BE2C (cell line): ENCODE measurements around the gene MSANTD1.

Experiments used
- DNase-seq: peaks from one replicate; pipeline ENCODE4 v3.0.0-alpha.2; 2020
- H3K27me3 ChIP-seq: fragments of 250-450 bp; sonication (Bioruptor Pico); 2 replicates; pipeline ENCODE4 v1.5.1; 2020; ENCODE audit warnings: mild to moderate bottlenecking
- H3K36me3 ChIP-seq: fragments of 250-450 bp; sonication (Bioruptor Pico); 2 replicates; pipeline ENCODE4 v1.5.1; 2020; ENCODE audit warnings: mild to moderate bottlenecking
- H3K4me1 ChIP-seq: fragments of 250-450 bp; sonication (Bioruptor Pico); 2 replicates; pipeline ENCODE4 v1.5.1; 2020
- H3K4me3 ChIP-seq: 2 replicates; pipeline ENCODE4 v1.5.1; 2011; ENCODE audit warnings: low read depth, low read length
- H3K9me3 ChIP-seq: fragments of 250-450 bp; sonication (Bioruptor Pico); 2 replicates; pipeline ENCODE4 v1.5.1; 2020
- TF ChIP-seq, protein P1 (sequence below): IDR thresholded peaks from 2 replicates; pipeline ENCODE4 v1.5.1; 2012; ENCODE audit warnings: mild to moderate bottlenecking, low read depth, low read length

The MSANTD1 gene

DNA sequence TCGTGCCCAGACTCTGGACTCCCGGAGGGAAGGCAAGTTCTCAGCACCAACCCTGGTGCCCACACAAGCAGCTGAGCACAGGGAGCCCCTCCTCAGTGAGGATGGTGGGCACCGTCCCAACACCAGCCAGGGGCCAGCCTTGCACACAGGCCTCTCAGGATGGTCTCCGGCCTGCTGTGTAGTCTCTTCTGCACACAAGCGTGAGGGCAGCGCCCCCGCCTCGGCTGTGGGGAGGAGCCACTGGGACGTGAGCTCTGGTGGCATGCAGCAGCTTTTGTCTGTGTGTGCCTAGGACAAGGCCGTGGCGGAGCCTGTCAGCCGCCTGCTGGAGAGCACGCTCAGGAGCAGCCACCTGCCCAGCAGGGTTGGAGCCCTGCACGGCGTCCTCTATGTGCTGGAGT lies 16.1 kb upstream of the MSANTD1 start:
- H3K36me3 ChIP-seq = peaks cover 53% of the 10 kb centered on the region

DNA sequence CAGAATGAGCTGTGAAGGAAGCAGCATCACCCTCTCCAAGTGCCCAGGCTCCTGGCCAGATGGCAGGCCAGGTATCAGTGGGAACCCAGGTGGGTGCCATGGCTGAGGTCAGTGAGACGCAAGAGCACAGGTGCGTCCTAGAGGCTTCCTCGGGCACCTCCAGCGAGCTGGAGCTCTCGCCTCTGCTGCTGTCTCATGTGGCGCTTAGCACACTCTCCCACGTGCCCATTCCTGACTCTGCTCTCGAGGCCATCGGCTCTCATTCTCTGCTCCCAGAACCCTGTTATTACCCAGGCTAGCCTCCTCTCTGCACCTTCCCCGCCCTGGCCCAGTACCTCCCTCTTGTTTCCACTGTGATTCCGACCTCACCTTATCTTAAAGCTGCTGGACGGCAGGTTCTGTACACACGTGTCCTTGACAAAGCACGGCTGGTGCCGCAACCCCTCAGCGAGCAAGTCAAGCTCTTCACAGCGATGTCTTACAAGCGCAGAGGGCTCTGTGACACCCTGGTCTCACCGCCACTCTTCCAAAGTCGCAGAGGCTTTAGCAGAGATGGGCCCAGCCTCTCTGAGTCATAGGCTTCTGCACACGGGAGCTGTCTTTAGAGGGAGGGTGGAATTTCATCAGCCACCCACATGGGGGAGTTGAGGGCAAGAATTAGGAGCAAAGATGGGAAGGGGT lies 15.4 kb upstream of the MSANTD1 start:
- TF ChIP-seq, protein P1, sequence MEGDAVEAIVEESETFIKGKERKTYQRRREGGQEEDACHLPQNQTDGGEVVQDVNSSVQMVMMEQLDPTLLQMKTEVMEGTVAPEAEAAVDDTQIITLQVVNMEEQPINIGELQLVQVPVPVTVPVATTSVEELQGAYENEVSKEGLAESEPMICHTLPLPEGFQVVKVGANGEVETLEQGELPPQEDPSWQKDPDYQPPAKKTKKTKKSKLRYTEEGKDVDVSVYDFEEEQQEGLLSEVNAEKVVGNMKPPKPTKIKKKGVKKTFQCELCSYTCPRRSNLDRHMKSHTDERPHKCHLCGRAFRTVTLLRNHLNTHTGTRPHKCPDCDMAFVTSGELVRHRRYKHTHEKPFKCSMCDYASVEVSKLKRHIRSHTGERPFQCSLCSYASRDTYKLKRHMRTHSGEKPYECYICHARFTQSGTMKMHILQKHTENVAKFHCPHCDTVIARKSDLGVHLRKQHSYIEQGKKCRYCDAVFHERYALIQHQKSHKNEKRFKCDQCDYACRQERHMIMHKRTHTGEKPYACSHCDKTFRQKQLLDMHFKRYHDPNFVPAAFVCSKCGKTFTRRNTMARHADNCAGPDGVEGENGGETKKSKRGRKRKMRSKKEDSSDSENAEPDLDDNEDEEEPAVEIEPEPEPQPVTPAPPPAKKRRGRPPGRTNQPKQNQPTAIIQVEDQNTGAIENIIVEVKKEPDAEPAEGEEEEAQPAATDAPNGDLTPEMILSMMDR = 0 out of 2 replicates have a peak, but pooled peaks have one; percentile 13
- Histone ChIP-seq H3K9me3 (no peaks in the 10 kb centered on the region), H3K4me1 (peaks cover 4% of the 10 kb centered on the region; the same call in 1 of the 2 replicates), H3K27me3 (no peaks in the 10 kb centered on the region), H3K4me3 (no peak overlapping the region), H3K36me3 (peaks cover 47% of the 10 kb centered on the region)
- DNase-seq = no peak

More for the DNA sequence above, 16.1 kb upstream of the MSANTD1 start:
- Histone ChIP-seq H3K4me1 (peaks cover 4% of the 10 kb centered on the region; the same call in 1 of the 2 replicates), H3K27me3 (no peaks in the 10 kb centered on the region), H3K9me3 (no peaks in the 10 kb centered on the region), H3K4me3 (no peak overlapping the region)
- no peak for DNase-seq
- TF ChIP-seq, protein P1 = no peak

DNA sequence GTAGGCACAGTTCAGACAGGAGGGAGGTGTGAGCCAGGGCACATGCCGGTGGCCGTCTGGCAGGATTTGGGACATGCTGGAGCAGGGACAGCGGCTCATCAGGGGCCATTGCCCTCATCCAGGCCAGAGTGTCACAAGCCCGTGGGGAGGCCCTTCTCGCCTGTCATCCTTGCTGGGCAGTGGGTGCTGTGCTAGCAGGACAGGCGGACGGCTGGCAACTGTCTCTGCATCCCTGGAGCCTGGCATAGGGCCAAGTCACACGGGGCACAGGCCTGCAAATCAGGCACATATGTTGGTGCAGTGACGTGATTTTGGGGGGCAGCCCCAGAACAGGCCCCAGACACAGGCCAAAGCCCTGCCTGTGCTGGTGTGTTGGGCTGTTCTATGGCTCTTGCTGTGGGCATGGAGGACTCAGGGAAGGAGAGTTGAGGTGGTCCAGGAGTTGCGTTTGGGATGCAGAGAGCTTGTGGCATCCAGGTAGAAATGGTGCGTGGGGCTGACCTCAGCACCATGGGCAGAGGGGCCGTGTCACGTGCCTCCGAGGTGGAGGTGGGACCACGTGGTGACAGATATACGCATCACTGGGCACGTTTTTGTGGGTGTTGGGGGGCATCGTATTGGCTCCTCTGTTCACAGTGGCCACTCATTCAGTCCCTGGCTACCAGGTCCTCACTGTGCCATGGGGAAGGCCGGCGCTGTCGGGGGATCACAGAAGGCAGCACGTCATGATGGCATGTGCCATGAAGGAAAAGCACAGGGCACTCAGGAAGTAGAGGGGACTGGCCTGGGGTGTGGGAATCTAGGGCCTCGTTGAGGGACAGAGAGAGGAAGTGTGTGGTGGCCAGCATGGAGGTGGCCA lies 14.6 kb upstream of the MSANTD1 start:
- Histone ChIP-seq H3K9me3 (no peaks in the 10 kb centered on the region), H3K4me1 (peaks cover 5% of the 10 kb centered on the region; the same call in 1 of the 2 replicates), H3K4me3 (no peak overlapping the region), H3K27me3 (no peaks in the 10 kb centered on the region), H3K36me3 (peaks cover 40% of the 10 kb centered on the region)
- peak; percentile 76 for DNase-seq
- TF ChIP-seq, protein P1 = no peak

DNA sequence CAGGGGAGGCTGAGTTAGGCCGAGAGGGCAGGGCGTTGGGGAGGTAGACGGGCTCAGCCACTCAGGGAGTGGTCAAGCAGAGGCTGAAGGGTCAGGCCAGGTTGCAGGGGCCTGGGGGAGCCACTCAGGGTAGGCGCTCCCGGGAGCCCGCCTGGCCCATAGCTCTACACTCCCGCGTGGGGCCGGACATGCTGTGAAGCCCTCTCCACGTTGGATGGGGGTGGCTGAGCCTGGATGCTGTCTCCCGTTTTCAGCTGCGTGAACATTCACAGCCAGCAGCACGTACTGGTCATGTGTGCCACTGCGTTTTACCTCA lies 14.0 kb upstream of the MSANTD1 start:
- H3K36me3 ChIP-seq = peaks cover 40% of the 10 kb centered on the region
- no peak for DNase-seq
- no peaks in the 10 kb centered on the region for H3K27me3 ChIP-seq
- TF ChIP-seq, protein P1 = no peak
- no peak overlapping the region for H3K4me3 ChIP-seq
- H3K4me1 ChIP-seq = peaks cover 11% of the 10 kb centered on the region; the same call in 1 of the 2 replicates
- no peaks in the 10 kb centered on the region for H3K9me3 ChIP-seq

DNA sequence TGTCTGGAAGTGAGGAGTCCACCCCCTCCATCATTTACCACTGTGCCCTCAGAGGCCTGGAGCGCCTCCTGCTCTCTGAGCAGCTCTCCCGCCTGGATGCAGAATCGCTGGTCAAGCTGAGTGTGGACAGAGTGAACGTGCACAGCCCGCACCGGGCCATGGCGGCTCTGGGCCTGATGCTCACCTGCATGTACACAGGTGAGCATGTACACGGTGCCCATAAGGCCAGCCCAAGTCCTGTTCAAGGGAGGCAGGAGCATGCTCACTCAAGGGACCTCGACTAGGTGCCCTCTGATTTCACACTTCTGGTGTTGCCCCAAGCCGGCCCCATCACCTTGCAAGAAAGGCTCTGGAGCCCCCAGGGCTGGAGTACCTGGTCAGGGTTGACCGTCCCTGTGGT lies 13.4 kb upstream of the MSANTD1 start:
- TF ChIP-seq, protein P1 = no peak

More for the DNA sequence above, 13.4 kb upstream of the MSANTD1 start:
- no peak for DNase-seq
- Histone ChIP-seq H3K4me1 (peaks cover 15% of the 10 kb centered on the region), H3K9me3 (no peaks in the 10 kb centered on the region), H3K36me3 (peaks cover 35% of the 10 kb centered on the region), H3K4me3 (no peak overlapping the region), H3K27me3 (no peaks in the 10 kb centered on the region)
